Lower lobe of right lung (tissue), 2 donors: Measurements from ENCODE around the gene DHRS3. TPM values are rescaled to one million over a fixed set of nuclear protein-coding genes. Genes with fewer than 3 reads are reported as not detected.

Experiments used
- ATAC-seq, 2 donors: fragments of 200-7000 bp; cut with Tn5 transposase; one replicate each; pipeline ENCODE4 v1.9.1; 2020 to 2022; ENCODE audit warnings: mild to moderate bottlenecking in 2 of 2, moderate library complexity in 2 of 2
- DNase-seq: peaks from one replicate; pipeline ENCODE4 v3.0.0-alpha.2; 2020
- H3K27ac ChIP-seq: fragments of 200-600 bp; one replicate; pipeline ENCODE4 v1.8.0; 2022
- H3K27me3 ChIP-seq: fragments of 200-600 bp; one replicate; pipeline ENCODE4 v1.8.0; 2022; ENCODE audit warnings: low read depth
- H3K36me3 ChIP-seq: fragments of 200-600 bp; one replicate; pipeline ENCODE4 v1.8.0; 2022; ENCODE audit warnings: mild to moderate bottlenecking
- H3K4me1 ChIP-seq: fragments of 200-600 bp; one replicate; pipeline ENCODE4 v1.8.0; 2022
- H3K4me3 ChIP-seq: fragments of 200-600 bp; one replicate; pipeline ENCODE4 v1.8.0; 2022; ENCODE audit warnings: mild to moderate bottlenecking
- H3K9me3 ChIP-seq: fragments of 200-600 bp; one replicate; pipeline ENCODE4 v1.8.0; 2022
- CTCF ChIP-seq: fragments of 200-600 bp; IDR thresholded peaks from one replicate; pipeline ENCODE4 v1.8.0; 2022; ENCODE audit warnings: antibody characterized with exemption, mild to moderate bottlenecking
- intact Hi-C: fragments of 100-400 bp; cut with DNase I; formaldehyde crosslinking; loops from one replicate; pipeline ENCODE4 v1.11.0; 2022
- total RNA-seq: library from RNA; stranded (reverse); fragmentation: NEBNext Ultra II Directional; extraction: Animal tissue kit (Norgen Biotek cat#: 25700); gene quantifications from one replicate; pipeline ENCODE4 v1.2.1, GENCODE V29; 2021
- donor health status: DM: no; HTN: yes; CAD: no; lungs with severe emphysema.

The DHRS3 gene
- total RNA-seq, 1 donor from 2014 or later: 135 TPM

- Histone ChIP-seq H3K27me3 (no peaks in the 10 kb centered on the region), H3K9me3 (no peaks in the 10 kb centered on the region), H3K36me3 (no peaks in the 10 kb centered on the region), H3K27ac (peak overlapping the region; percentile 72), H3K4me3 (no peak overlapping the region), H3K4me1 (peaks cover 39% of the 10 kb centered on the region)
- intact Hi-C loops: no loop called here
- no peak for ATAC-seq
- DNase-seq: peak; percentile 24
- no peak for TF ChIP-seq CTCF
These were observed 63.3 kb downstream of the DHRS3 start for GRCh38 chr1:12554521-12555305.

GRCh38 chr1:12553963-12554362, 64.0 kb downstream of the DHRS3 start:
- H3K4me1 ChIP-seq: peaks cover 44% of the 10 kb centered on the region
- intact Hi-C loops: no loop called here
- DNase-seq: peak; percentile 6
- H3K27ac ChIP-seq: no peak overlapping the region
- no peak overlapping the region for H3K4me3 ChIP-seq
- ATAC-seq: no peak
- no peak for TF ChIP-seq CTCF
- no peaks in the 10 kb centered on the region for H3K36me3 ChIP-seq
- H3K9me3 ChIP-seq: no peaks in the 10 kb centered on the region
- H3K27me3 ChIP-seq: no peaks in the 10 kb centered on the region

- Histone ChIP-seq H3K27me3 (no peaks in the 10 kb centered on the region), H3K4me3 (no peak overlapping the region), H3K9me3 (no peaks in the 10 kb centered on the region), H3K4me1 (peaks cover 45% of the 10 kb centered on the region), H3K36me3 (no peaks in the 10 kb centered on the region), H3K27ac (peak overlapping the region; percentile 41)
- intact Hi-C loops: no loop called here
- DNase-seq: peak; percentile 33
- TF ChIP-seq CTCF: no peak
- ATAC-seq: no peak
These were observed 64.8 kb downstream of the DHRS3 start for GRCh38 chr1:12552951-12553921.

GRCh38 chr1:12552111-12552888, 65.7 kb downstream of the DHRS3 start:
- no peaks in the 10 kb centered on the region for H3K36me3 ChIP-seq
- no peaks in the 10 kb centered on the region for H3K9me3 ChIP-seq
- no peak for TF ChIP-seq CTCF
- H3K4me3 ChIP-seq: no peak overlapping the region
- intact Hi-C loops: no loop called here
- peaks cover 45% of the 10 kb centered on the region for H3K4me1 ChIP-seq
- H3K27me3 ChIP-seq: no peaks in the 10 kb centered on the region
- ATAC-seq (no peak), DNase-seq (peak; percentile 39)
- peak overlapping the region; percentile 31 for H3K27ac ChIP-seq

- ATAC-seq: no peak
- Histone ChIP-seq H3K4me3 (no peak overlapping the region), H3K4me1 (peaks cover 45% of the 10 kb centered on the region)
These were observed 66.4 kb downstream of the DHRS3 start for GRCh38 chr1:12551584-12551983.

More at GRCh38 chr1:12551584-12551983, 66.4 kb downstream of the DHRS3 start:
- intact Hi-C loops: no loop called here
- H3K9me3 ChIP-seq: no peaks in the 10 kb centered on the region
- H3K36me3 ChIP-seq: no peaks in the 10 kb centered on the region
- no peak overlapping the region for H3K27ac ChIP-seq
- DNase-seq: peak; percentile 3
- no peak for TF ChIP-seq CTCF
- no peaks in the 10 kb centered on the region for H3K27me3 ChIP-seq
